Neutrophil (primary cell): ENCODE data around the gene GMIP.

Experiments
- H3K27ac ChIP-seq: fragments of 200-600 bp; sonication (generic); 2 replicates; pipeline ENCODE4 v1.5.1; 2016; ENCODE audit warnings: mild to moderate bottlenecking, moderate library complexity
- H3K27me3 ChIP-seq: fragments of 200-600 bp; sonication (generic); 2 replicates; pipeline ENCODE4 v1.6.0; 2016; ENCODE audit warnings: mild to moderate bottlenecking
- H3K36me3 ChIP-seq: fragments of 200-600 bp; sonication (generic); 2 replicates; pipeline ENCODE4 v1.5.1; 2017
- H3K4me1 ChIP-seq, 2 experiments: fragments of 200-600 bp in 1 of 2; sonication (generic) in 1 of 2; 1 replicate in 1 of 2; 2 replicates in 1 of 2; pipeline versions ENCODE4 v1.5.1 to v1.6.1; 2013 to 2016; ENCODE audit warnings: low read depth in 1 of 2, low read length in 1 of 2, mild to moderate bottlenecking in 1 of 2, moderate library complexity in 1 of 2; ENCODE audit not compliant: control insufficient read depth in 1 of 2, insufficient read depth in 1 of 2
- H3K4me3 ChIP-seq, 2 experiments: fragments of 200-600 bp in 1 of 2; sonication (generic) in 1 of 2; 1 replicate in 1 of 2; 2 replicates in 1 of 2; pipeline ENCODE4 v1.5.1; 2013 to 2016; ENCODE audit warnings: low read depth in 1 of 2, low read length in 1 of 2, mild to moderate bottlenecking in 1 of 2, moderate library complexity in 1 of 2
- H3K9me3 ChIP-seq: fragments of 200-600 bp; sonication (generic); 2 replicates; pipeline ENCODE4 v1.5.1; 2016
- CTCF ChIP-seq: fragments of 200-600 bp; sonication (generic); IDR thresholded peaks from 2 replicates; pipeline ENCODE4 v1.5.1; 2016; ENCODE audit warnings: antibody characterized with exemption

The GMIP gene

DNA sequence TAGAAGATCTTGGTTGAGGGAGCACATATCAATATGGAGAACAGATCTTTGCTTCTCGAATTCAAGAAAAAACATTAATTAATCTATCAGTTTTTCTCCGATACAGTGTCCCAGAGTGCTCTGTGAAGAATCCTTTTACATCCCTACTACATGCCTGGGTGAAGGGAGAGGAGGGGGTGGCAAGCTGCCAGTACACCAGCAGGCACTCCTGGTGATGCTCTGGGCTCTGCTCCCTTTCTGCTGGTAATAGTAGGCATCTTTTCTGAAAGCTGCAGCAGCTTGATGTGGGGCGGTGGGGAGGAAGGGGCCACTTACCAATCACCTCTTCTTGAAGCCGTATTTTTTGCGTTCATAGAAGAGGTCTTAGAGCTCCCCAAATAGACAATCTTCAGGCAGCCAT is 55.7 kb downstream of the GMIP start:
- no peaks in the 10 kb centered on the region for H3K36me3 ChIP-seq

DNA sequence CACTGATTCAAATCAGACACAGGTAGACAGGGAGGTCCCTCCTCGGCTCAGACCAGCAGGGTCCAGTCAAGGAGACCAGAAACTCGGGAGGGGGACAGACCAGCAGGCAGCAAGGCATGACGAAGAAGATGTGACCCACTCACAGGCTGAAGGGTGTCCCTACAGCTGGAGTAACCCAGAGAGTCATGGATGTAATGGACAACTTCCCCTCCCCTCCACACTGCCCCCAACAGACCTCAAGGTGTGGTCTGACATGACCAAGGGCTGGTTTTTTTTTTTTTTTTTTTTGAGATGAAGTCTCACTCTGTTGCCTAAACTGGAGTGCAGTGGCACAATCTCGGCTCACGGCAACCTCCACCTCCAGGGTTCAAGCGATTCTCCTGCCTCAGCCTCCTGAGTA is 59.1 kb downstream of the GMIP start:
- Histone ChIP-seq H3K27ac (no peak overlapping the region), H3K36me3 (no peaks in the 10 kb centered on the region), H3K4me3 (no peak overlapping the region), H3K27me3 (no peaks in the 10 kb centered on the region), H3K4me1 (no peaks in the 10 kb centered on the region), H3K9me3 (no peaks in the 10 kb centered on the region)
- no peak for TF ChIP-seq CTCF

More for the DNA sequence above, 55.7 kb downstream of the GMIP start:
- no peaks in the 10 kb centered on the region for H3K27me3 ChIP-seq
- H3K4me1 ChIP-seq = no peaks in the 10 kb centered on the region
- no peak overlapping the region for H3K27ac ChIP-seq
- no peak overlapping the region for H3K4me3 ChIP-seq
- no peaks in the 10 kb centered on the region for H3K9me3 ChIP-seq
- TF ChIP-seq CTCF = no peak

GRCh38 chr19:19582471-19582870 is 61.0 kb downstream of the GMIP start:
- H3K36me3 ChIP-seq = no peaks in the 10 kb centered on the region
- no peak for TF ChIP-seq CTCF
- no peaks in the 10 kb centered on the region for H3K9me3 ChIP-seq
- no peak overlapping the region for H3K4me3 ChIP-seq
- H3K4me1 ChIP-seq = no peaks in the 10 kb centered on the region
- no peak overlapping the region for H3K27ac ChIP-seq
- H3K27me3 ChIP-seq = no peaks in the 10 kb centered on the region

- H3K4me1 ChIP-seq = no peaks in the 10 kb centered on the region
- no peak overlapping the region for H3K27ac ChIP-seq
- no peak overlapping the region for H3K4me3 ChIP-seq
- TF ChIP-seq CTCF = no peak
- H3K9me3 ChIP-seq = no peaks in the 10 kb centered on the region
- no peaks in the 10 kb centered on the region for H3K36me3 ChIP-seq
- no peaks in the 10 kb centered on the region for H3K27me3 ChIP-seq
Measured at GRCh38 chr19:19581391-19581790, 62.1 kb downstream of the GMIP start.

DNA sequence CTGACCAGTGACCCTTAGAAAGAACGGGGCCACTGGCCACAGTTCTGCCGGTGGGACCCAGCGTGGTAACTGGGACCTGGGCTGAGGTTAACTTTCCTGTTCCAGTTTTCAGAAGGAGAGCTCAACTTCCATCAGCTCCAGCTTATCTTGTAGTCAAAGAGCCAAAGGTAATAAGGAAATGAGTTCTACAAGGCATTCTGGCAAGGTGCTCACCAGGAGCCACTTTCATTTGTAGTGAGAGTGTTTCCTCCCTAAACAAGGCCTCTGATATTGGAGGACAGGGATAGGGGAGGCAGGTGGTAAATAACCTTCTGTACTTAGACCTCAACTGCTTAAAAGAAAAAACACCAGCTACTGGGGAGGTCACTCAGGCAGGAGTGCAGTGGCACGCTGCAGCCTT is 63.0 kb downstream of the GMIP start:
- H3K36me3 ChIP-seq = no peaks in the 10 kb centered on the region
- no peaks in the 10 kb centered on the region for H3K9me3 ChIP-seq
- H3K4me3 ChIP-seq = no peak overlapping the region
- no peaks in the 10 kb centered on the region for H3K4me1 ChIP-seq
- H3K27ac ChIP-seq = no peak overlapping the region
- H3K27me3 ChIP-seq = no peaks in the 10 kb centered on the region
- TF ChIP-seq CTCF = no peak
